OCI-LY7 (cell line): ENCODE data around the gene PRKD1. TPM values are rescaled to one million over a fixed set of nuclear protein-coding genes. Genes with fewer than 3 reads are reported as not detected.

Experiments
- BruUV-seq: library from RNA; stranded (reverse); fragments of 400-500 nt; replicated peaks from 2 replicates; lab custom pipeline; 2021; lab: Mats Ljungman, UMichigan
- CTCF ChIA-PET: fragments of 300-600 bp; sonication (Branson Sonifier 250); formaldehyde crosslinking; loops from one replicate; lab custom pipeline; 2022; ENCODE audit warnings: antibody characterized with exemption; ENCODE audit not compliant: unreplicated experiment; lab: Charles Lee
- POLR2A ChIA-PET: fragments of 300-600 bp; sonication (Branson Sonifier 250); formaldehyde crosslinking; loops from one replicate; lab custom pipeline; 2022; ENCODE audit warnings: antibody characterized with exemption; lab: Charles Lee
- DNase-seq: peaks from one replicate; pipeline ENCODE4 v3.0.0-alpha.2; 2015; ENCODE audit warnings: low spot score
- H2AFZ ChIP-seq: fragments of 200-600 bp; sonication (generic), shearing (Covaris generic); 2 replicates; pipeline ENCODE4 v1.6.1; 2014; ENCODE audit warnings: mild to moderate bottlenecking, antibody characterized with exemption, low read length, moderate library complexity
- H3K27ac ChIP-seq: fragments of 200-600 bp; sonication (generic); 2 replicates; pipeline ENCODE4 v1.5.1; 2014; ENCODE audit warnings: mixed run types, low read depth, mild to moderate bottlenecking, moderate library complexity, low read length, inconsistent platforms; ENCODE audit not compliant: poor library complexity, severe bottlenecking
- H3K36me3 ChIP-seq: fragments of 200-600 bp; sonication (generic); 2 replicates; pipeline ENCODE4 v1.6.1; 2014; ENCODE audit warnings: mild to moderate bottlenecking, antibody characterized with exemption, low read length, moderate library complexity, mixed read lengths; ENCODE audit not compliant: insufficient read depth
- H3K4me1 ChIP-seq: fragments of 200-600 bp; sonication (generic); 2 replicates; pipeline ENCODE4 v1.5.1; 2014; ENCODE audit warnings: mild to moderate bottlenecking, low read length; ENCODE audit not compliant: insufficient read depth, poor library complexity, severe bottlenecking
- H3K4me2 ChIP-seq: fragments of 200-600 bp; sonication (generic); 2 replicates; pipeline ENCODE4 v1.6.1; 2014; ENCODE audit warnings: mild to moderate bottlenecking, low read length
- H3K4me3 ChIP-seq: fragments of 200-600 bp; sonication (generic); 2 replicates; pipeline ENCODE4 v1.5.1; 2014; ENCODE audit warnings: mild to moderate bottlenecking, low read depth, low read length; ENCODE audit not compliant: poor library complexity, severe bottlenecking
- H3K79me2 ChIP-seq: fragments of 200-600 bp; sonication (generic); 2 replicates; pipeline ENCODE4 v1.6.1; 2016; ENCODE audit warnings: low read depth, mild to moderate bottlenecking, low read length, moderate library complexity, mixed read lengths; ENCODE audit not compliant: insufficient read depth
- H3K9me2 ChIP-seq: fragments of 200-600 bp; sonication (generic); 2 replicates; pipeline ENCODE4 v1.6.1; 2016; ENCODE audit warnings: mild to moderate bottlenecking, low read length, mixed read lengths; ENCODE audit not compliant: insufficient read depth
- H3K9me3 ChIP-seq: fragments of 200-600 bp; sonication (generic); 2 replicates; pipeline ENCODE4 v1.6.1; 2014; ENCODE audit warnings: mild to moderate bottlenecking, mixed run types, low read length, mixed read lengths
- H4K20me1 ChIP-seq: fragments of 200-600 bp; sonication (generic); 2 replicates; pipeline ENCODE4 v1.6.1; 2014; ENCODE audit warnings: mild to moderate bottlenecking, antibody characterized with exemption, low read length, moderate library complexity, mixed read lengths; ENCODE audit not compliant: insufficient read depth
- EZH2phosphoT487 ChIP-seq: fragments of 200-600 bp; sonication (generic); IDR thresholded peaks from 2 replicates; pipeline ENCODE4 v1.6.1; 2018; ENCODE audit warnings: low read depth, borderline replicate concordance, mild to moderate bottlenecking, mixed run types, antibody characterized with exemption, low read length, moderate library complexity, mixed read lengths
- intact Hi-C: fragments of 100-400 bp; cut with micrococcal nuclease; formaldehyde crosslinking; loops from one replicate; pipeline ENCODE4 v1.10.0; 2022; ENCODE audit not compliant: unreplicated experiment
- total RNA-seq, 2 experiments: library from RNA; depleted of rRNA in 1 of 2; stranded (reverse); fragments of >200 nt in 1 of 2; shearing (Covaris generic) in 1 of 2; gene quantifications; 2 replicates each; pipeline ENCODE4 v1.2.3, GENCODE V29; 2014 to 2022
- TF ChIP-seq, protein P1 (sequence below): fragments of 200-600 bp; sonication (generic); conservative IDR thresholded peaks from 2 replicates; pipeline ENCODE4 v1.5.1; 2014; ENCODE audit warnings: mild to moderate bottlenecking, antibody characterized with exemption, low read length, moderate library complexity, mixed read lengths

The PRKD1 gene
- total RNA-seq, 2 experiments from 2014 or later = not detected

DNA sequence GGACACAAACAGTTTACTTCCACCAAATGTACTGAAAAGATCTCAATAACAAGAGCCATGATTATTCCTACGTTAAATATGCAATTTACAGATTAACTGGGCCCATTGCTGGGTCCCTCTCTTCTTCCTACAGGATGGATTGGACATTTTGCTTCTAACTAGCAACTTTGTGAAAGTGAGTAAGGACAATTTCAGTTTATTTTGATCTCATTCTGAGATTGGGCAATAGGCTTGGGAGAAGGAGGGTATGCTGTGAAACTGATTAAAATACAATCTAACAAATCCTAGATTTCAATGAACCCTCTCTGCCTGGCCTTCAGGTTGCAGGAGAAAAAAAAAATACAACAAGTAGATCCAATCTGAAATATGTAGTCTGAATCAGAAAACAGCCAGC, 121.5 kb downstream of the PRKD1 start:
- DNase-seq = no peak
- H3K36me3 ChIP-seq = no peaks in the 10 kb centered on the region
- POLR2A ChIA-PET = no interaction called here
- H3K4me3 ChIP-seq = no peak overlapping the region
- H3K27ac ChIP-seq = no peak overlapping the region
- no peaks in the 10 kb centered on the region for H3K4me1 ChIP-seq
- CTCF ChIA-PET = no interaction called here
- intact Hi-C loops = no loop called here
- no TSS peak for BruUV-seq
- H3K4me2 ChIP-seq = no peak overlapping the region
- H3K9me2 ChIP-seq = no peaks in the 10 kb centered on the region
- TF ChIP-seq EZH2phosphoT487 = no peak
- TF ChIP-seq, protein P1, sequence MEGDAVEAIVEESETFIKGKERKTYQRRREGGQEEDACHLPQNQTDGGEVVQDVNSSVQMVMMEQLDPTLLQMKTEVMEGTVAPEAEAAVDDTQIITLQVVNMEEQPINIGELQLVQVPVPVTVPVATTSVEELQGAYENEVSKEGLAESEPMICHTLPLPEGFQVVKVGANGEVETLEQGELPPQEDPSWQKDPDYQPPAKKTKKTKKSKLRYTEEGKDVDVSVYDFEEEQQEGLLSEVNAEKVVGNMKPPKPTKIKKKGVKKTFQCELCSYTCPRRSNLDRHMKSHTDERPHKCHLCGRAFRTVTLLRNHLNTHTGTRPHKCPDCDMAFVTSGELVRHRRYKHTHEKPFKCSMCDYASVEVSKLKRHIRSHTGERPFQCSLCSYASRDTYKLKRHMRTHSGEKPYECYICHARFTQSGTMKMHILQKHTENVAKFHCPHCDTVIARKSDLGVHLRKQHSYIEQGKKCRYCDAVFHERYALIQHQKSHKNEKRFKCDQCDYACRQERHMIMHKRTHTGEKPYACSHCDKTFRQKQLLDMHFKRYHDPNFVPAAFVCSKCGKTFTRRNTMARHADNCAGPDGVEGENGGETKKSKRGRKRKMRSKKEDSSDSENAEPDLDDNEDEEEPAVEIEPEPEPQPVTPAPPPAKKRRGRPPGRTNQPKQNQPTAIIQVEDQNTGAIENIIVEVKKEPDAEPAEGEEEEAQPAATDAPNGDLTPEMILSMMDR = no peak
- no peaks in the 10 kb centered on the region for H3K79me2 ChIP-seq
- H2AFZ ChIP-seq = no peak overlapping the region
- no peaks in the 10 kb centered on the region for H4K20me1 ChIP-seq
- no peaks in the 10 kb centered on the region for H3K9me3 ChIP-seq

DNA sequence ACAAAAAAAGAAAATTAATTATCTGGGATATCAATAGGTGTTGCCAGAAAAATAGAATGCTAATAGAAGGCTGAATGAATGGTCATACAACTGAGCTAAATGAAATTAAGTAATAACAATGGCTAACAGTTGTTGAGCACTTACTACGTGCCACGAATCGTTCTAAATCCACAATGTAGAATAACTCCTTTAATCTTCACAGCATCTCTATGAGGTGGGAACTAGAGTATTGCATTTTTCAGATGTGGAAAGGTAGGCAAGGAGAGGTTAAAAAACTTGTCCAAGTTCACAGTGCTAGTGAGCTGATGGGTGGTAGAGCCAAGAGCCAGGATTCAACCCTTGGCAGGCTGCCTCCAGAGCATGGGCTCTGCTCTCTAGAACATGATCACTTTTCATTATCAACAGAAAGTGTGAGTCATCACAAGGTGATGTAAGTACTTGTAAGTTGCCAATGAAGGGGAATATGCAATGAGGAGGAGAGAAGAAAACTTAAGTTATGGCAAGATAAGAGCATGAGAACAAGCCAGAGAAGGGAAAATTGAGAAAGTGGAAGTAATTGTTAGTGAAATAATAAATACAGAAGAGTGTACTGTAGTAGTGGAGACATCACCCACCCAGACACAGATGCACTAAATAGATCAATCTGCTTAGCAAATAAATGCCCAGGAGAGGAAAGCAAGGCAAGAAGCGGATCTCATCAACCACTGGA, 122.1 kb downstream of the PRKD1 start:
- CTCF ChIA-PET = no interaction called here
- no peak for TF ChIP-seq EZH2phosphoT487
- TF ChIP-seq, protein P1 = no peak
- H3K4me1 ChIP-seq = no peaks in the 10 kb centered on the region
- BruUV-seq = no TSS peak
- intact Hi-C loops = no loop called here
- POLR2A ChIA-PET = no interaction called here
- H2AFZ ChIP-seq = no peak overlapping the region
- no peak overlapping the region for H3K4me3 ChIP-seq
- DNase-seq = no peak
- no peaks in the 10 kb centered on the region for H3K9me3 ChIP-seq
- H4K20me1 ChIP-seq = no peaks in the 10 kb centered on the region
- no peak overlapping the region for H3K27ac ChIP-seq
- H3K36me3 ChIP-seq = no peaks in the 10 kb centered on the region
- H3K9me2 ChIP-seq = no peaks in the 10 kb centered on the region
- H3K4me2 ChIP-seq = no peak overlapping the region
- no peaks in the 10 kb centered on the region for H3K79me2 ChIP-seq

DNA sequence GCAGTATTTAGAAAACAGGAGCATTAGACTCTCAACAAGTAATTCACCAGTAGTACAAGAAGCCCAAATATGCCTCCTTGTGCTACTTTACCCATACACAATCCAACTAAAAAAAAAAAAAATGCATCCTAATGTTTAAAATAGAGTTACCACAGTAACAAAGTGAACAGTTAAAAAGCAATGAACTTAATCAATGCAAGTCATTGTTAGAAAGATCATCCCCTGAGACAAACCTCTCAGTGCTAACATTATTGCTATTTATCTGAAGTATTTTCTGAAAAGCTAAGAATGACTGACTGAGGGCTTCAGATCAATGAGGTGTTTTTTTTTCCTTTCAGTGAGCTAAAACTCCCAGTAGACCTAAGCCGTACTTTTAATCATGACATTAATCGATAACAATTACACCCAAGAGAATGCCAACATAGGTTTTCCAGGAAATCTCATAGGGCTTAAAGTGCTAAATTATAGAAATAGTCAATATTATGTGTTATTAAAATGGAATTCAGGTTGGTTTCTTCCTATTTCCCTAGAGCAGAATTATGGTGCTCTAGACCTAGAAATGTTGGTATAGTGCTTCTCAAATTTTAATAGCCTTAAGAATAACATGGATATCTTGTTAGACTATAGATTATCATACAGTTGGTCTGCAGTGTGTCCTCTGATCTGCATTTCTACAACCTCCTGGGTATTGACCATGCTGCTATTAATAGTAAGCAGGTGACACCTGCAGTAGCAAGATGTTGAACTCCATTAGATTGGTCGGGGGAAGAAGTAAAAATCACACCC, 123.0 kb downstream of the PRKD1 start:
- BruUV-seq = no TSS peak
- POLR2A ChIA-PET = no interaction called here
- no peak for DNase-seq
- intact Hi-C loops = no loop called here
- Histone ChIP-seq H3K9me3 (no peaks in the 10 kb centered on the region), H3K4me1 (no peaks in the 10 kb centered on the region), H4K20me1 (no peaks in the 10 kb centered on the region), H3K4me3 (no peak overlapping the region), H3K36me3 (no peaks in the 10 kb centered on the region), H3K27ac (no peak overlapping the region), H3K9me2 (no peaks in the 10 kb centered on the region), H3K79me2 (no peaks in the 10 kb centered on the region), H3K4me2 (no peak overlapping the region), H2AFZ (no peak overlapping the region)
- CTCF ChIA-PET = no interaction called here
- TF ChIP-seq EZH2phosphoT487 = no peak
